Upper lobe of left lung (tissue), 4 donors: Measurements from ENCODE around the gene CYP26B1.

Experiments used
- EP300 ChIP-seq, 4 donors: sonication (generic); formaldehyde crosslinking; IDR thresholded peaks; one replicate each; pipeline ENCODE4 v1.5.1; 2017; ENCODE audit warnings: antibody characterized with exemption in 4 of 4, control low read depth in 2 of 4
- POLR2A ChIP-seq, 4 donors: fragments of 450-650 bp; IDR thresholded peaks; one replicate each; pipeline ENCODE4 v1.5.1; 2016 to 2017; ENCODE audit warnings: antibody characterized with exemption in 4 of 4, mild to moderate bottlenecking in 2 of 4
- POLR2AphosphoS5 ChIP-seq, 2 donors: sonication (generic); formaldehyde crosslinking; IDR thresholded peaks; one replicate each; pipeline ENCODE4 v1.5.1; 2017; ENCODE audit warnings: antibody characterized with exemption in 2 of 2
- TF ChIP-seq, protein P1 (sequence below), 6 experiments: fragments of 450-650 bp in 4 of 6; fragments of 200-600 bp in 2 of 6; sonication (generic) in 2 of 6; IDR thresholded peaks; one replicate each; pipeline ENCODE4 v1.5.1; 2016 to 2019; ENCODE audit warnings: antibody characterized with exemption in 6 of 6

- TF ChIP-seq EP300 (IDR thresholded peaks at IDR 0.05) (no peak), POLR2A (IDR thresholded peaks at IDR 0.05) (no peak), POLR2AphosphoS5 (IDR thresholded peaks at IDR 0.05) (no peak)
- TF ChIP-seq, protein P1, sequence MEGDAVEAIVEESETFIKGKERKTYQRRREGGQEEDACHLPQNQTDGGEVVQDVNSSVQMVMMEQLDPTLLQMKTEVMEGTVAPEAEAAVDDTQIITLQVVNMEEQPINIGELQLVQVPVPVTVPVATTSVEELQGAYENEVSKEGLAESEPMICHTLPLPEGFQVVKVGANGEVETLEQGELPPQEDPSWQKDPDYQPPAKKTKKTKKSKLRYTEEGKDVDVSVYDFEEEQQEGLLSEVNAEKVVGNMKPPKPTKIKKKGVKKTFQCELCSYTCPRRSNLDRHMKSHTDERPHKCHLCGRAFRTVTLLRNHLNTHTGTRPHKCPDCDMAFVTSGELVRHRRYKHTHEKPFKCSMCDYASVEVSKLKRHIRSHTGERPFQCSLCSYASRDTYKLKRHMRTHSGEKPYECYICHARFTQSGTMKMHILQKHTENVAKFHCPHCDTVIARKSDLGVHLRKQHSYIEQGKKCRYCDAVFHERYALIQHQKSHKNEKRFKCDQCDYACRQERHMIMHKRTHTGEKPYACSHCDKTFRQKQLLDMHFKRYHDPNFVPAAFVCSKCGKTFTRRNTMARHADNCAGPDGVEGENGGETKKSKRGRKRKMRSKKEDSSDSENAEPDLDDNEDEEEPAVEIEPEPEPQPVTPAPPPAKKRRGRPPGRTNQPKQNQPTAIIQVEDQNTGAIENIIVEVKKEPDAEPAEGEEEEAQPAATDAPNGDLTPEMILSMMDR (IDR thresholded peaks at IDR 0.05), result no peak
Observed at GRCh38 chr2:72103690-72104089, 44.0 kb downstream of the CYP26B1 start.
